HL-60 (cell line): Measurements from ENCODE around the gene MBD3.

Source experiments
- DNase-seq, 2 experiments: peaks; one replicate each; pipeline ENCODE4 v3.0.0-alpha.2; 2010 to 2020; ENCODE audit warnings: low read depth in 1 of 2, low spot score in 1 of 2
- H3K27ac ChIP-seq: fragments of 250-450 bp; sonication (Bioruptor Pico); replicated peaks from 2 replicates; pipeline ENCODE4 v1.5.1; 2020; ENCODE audit warnings: mild to moderate bottlenecking, moderate library complexity
- H3K27me3 ChIP-seq: fragments of 250-450 bp; sonication (Bioruptor Pico); 2 replicates; pipeline ENCODE4 v1.5.1; 2021; ENCODE audit warnings: mild to moderate bottlenecking, moderate library complexity; ENCODE audit not compliant: insufficient read depth, poor library complexity, severe bottlenecking
- H3K4me3 ChIP-seq: replicated peaks from 2 replicates; pipeline ENCODE4 v1.5.1; 2011; ENCODE audit warnings: mild to moderate bottlenecking, control low read depth, low read length; ENCODE audit not compliant: insufficient read depth
- CTCF ChIP-seq: IDR thresholded peaks from one replicate; pipeline ENCODE4 v1.5.1; 2011; ENCODE audit warnings: low read length, control low read depth, inconsistent platforms; ENCODE audit not compliant: insufficient read depth
- GABPA ChIP-seq: IDR thresholded peaks from 2 replicates; pipeline ENCODE4 v1.6.1; 2012; ENCODE audit warnings: low read depth
- POLR2AphosphoS5 ChIP-seq: IDR thresholded peaks from 2 replicates; pipeline ENCODE4 v1.6.1; 2012; ENCODE audit warnings: low read depth
- REST ChIP-seq: IDR thresholded peaks from 2 replicates; pipeline ENCODE4 v1.6.1; 2012; ENCODE audit warnings: low read depth; ENCODE audit not compliant: insufficient replicate concordance
- SPI1 ChIP-seq: IDR thresholded peaks from 2 replicates; pipeline ENCODE4 v1.6.1; 2012; ENCODE audit warnings: low read depth, mild to moderate bottlenecking, borderline replicate concordance

MBD3 gene

GRCh38 chr19:1613808-1614570 lies 21.3 kb upstream of the MBD3 start:
- no peak for TF ChIP-seq GABPA
- no peak for TF ChIP-seq CTCF
- no peak for TF ChIP-seq REST
- peak overlapping the region; percentile 34 for H3K27ac ChIP-seq
- no peak for DNase-seq
- H3K27me3 ChIP-seq, result no peaks in the 10 kb centered on the region
- no peak overlapping the region for H3K4me3 ChIP-seq

GRCh38 chr19:1613146-1613545 lies 20.5 kb upstream of the MBD3 start:
- Histone ChIP-seq H3K27ac (peak overlapping the region; percentile 34), H3K27me3 (no peaks in the 10 kb centered on the region), H3K4me3 (no peak overlapping the region)
- peak in 1 of 2 experiments; percentile 57 for DNase-seq
- TF ChIP-seq REST, result no peak
- TF ChIP-seq SPI1, result no peak
- no peak for TF ChIP-seq CTCF

GRCh38 chr19:1612114-1613086 lies 19.7 kb upstream of the MBD3 start:
- Histone ChIP-seq H3K4me3 (no peak overlapping the region), H3K27me3 (no peaks in the 10 kb centered on the region), H3K27ac (peak overlapping the region; percentile 34; the same call in 1 of the 2 replicates)
- no peak for DNase-seq
- TF ChIP-seq CTCF (no peak), POLR2AphosphoS5 (no peak), REST (no peak), SPI1 (no peak)
